Neural progenitor cell (in vitro differentiated cells): ENCODE measurements around the gene EXOC6B.
"Not testable (repeated sequence)": the region's sequence is repeated elsewhere in the genome, so short reads cannot be mapped to it uniquely, and the experiment has no call there.

Experiments
- CTCF ChIP-seq: fragments of 200-600 bp; sonication (generic); IDR thresholded peaks from 2 replicates; pipeline ENCODE4 v1.5.1; 2017; ENCODE audit warnings: antibody characterized with exemption, mild to moderate bottlenecking
- EZH2 ChIP-seq: fragments of 200-600 bp; sonication (generic); IDR thresholded peaks from 2 replicates; pipeline ENCODE4 v1.6.1; 2017; ENCODE audit warnings: antibody characterized with exemption, mild to moderate bottlenecking, moderate library complexity
- EZH2phosphoT487 ChIP-seq: fragments of 200-600 bp; sonication (generic); IDR thresholded peaks from 2 replicates; pipeline ENCODE4 v1.6.1; 2017; ENCODE audit warnings: antibody characterized with exemption

- TF ChIP-seq CTCF, EZH2, EZH2phosphoT487: not testable (repeated sequence)
Observed at GRCh38 chr2:72583836-72584235, 242.0 kb downstream of the EXOC6B start.
